Heart left ventricle (tissue), 16 donors: ENCODE results near the gene CTNNA3. TPM values are rescaled to one million over a fixed set of nuclear protein-coding genes. Genes with fewer than 3 reads are reported as not detected.

Experiments used
- ATAC-seq, 4 donors: fragments of 200-7000 bp; cut with Tn5 transposase; one replicate each; pipeline ENCODE4 v1.9.1; 2020 to 2022; ENCODE audit warnings: moderate library complexity in 4 of 4, mild to moderate bottlenecking in 3 of 4, moderate number of reproducible peaks in 1 of 4
- DNase-seq, 5 donors: peaks; one replicate each; pipeline ENCODE4 v3.0.0-alpha.2; 2020
- H3K27ac ChIP-seq, 12 donors: fragments of 200-600 bp; sonication (generic) in 4 of 12; one replicate each; pipeline versions ENCODE4 v1.5.0 to v1.8.0; 2016 to 2022; ENCODE audit warnings: mild to moderate bottlenecking in 2 of 12
- H3K27me3 ChIP-seq, 9 donors: fragments of 200-600 bp; sonication (generic) in 2 of 9; one replicate each; pipeline versions ENCODE4 v1.5.1 to v1.8.0; 2016 to 2022; ENCODE audit warnings: mild to moderate bottlenecking in 3 of 9
- H3K36me3 ChIP-seq, 9 donors: fragments of 200-600 bp; sonication (generic) in 2 of 9; one replicate each; pipeline versions ENCODE4 v1.5.0 to v1.8.0; 2018 to 2022; ENCODE audit warnings: mild to moderate bottlenecking in 2 of 9
- H3K4me1 ChIP-seq, 12 donors: fragments of 200-600 bp; sonication (generic) in 4 of 12; one replicate each; pipeline versions ENCODE4 v1.5.0 to v1.8.0; 2016 to 2022; ENCODE audit warnings: mild to moderate bottlenecking in 3 of 12
- H3K4me3 ChIP-seq, 12 donors: fragments of 200-600 bp; sonication (generic) in 4 of 12; one replicate each; pipeline versions ENCODE4 v1.5.0 to v1.8.0; 2017 to 2022; ENCODE audit warnings: mild to moderate bottlenecking in 9 of 12, moderate library complexity in 4 of 12
- H3K9me3 ChIP-seq, 12 donors: fragments of 200-600 bp; sonication (generic) in 4 of 12; one replicate each; pipeline versions ENCODE4 v1.5.0 to v1.8.0; 2016 to 2022; ENCODE audit warnings: mild to moderate bottlenecking in 1 of 12
- CTCF ChIP-seq, 12 donors: fragments of 200-600 bp; sonication (generic) in 4 of 12; IDR thresholded peaks; one replicate each; pipeline versions ENCODE4 v1.5.0 to v1.8.0; 2018 to 2022; ENCODE audit warnings: antibody characterized with exemption in 12 of 12, mild to moderate bottlenecking in 5 of 12
- POLR2A ChIP-seq, 2 donors: fragments of 450-650 bp; IDR thresholded peaks; one replicate each; pipeline ENCODE4 v1.6.1; 2017; ENCODE audit warnings: antibody characterized with exemption in 2 of 2, mild to moderate bottlenecking in 2 of 2, moderate library complexity in 2 of 2
- WGBS, 4 donors: extraction: QIAGEN DNeasy Blood & Tissue Kit in 2 of 4; methylation state at CpG; one replicate each; pipeline versions ENCODE4 v1.1.5 to v1.1.7; 2013 to 2018; 5-methylcytosine and 5-hydroxymethylcytosine counted together
- intact Hi-C, 10 donors: fragments of 100-400 bp; cut with DNase I; formaldehyde crosslinking; loops; one replicate each; pipeline versions ENCODE4 v1.11.1 to v1.14.2; 2022
- polyA plus RNA-seq, 2 donors: library from polyadenylated mRNA; stranded (reverse); fragments of 200-250 nt; gene quantifications; one replicate each; pipeline ENCODE4 v1.2.3, GENCODE V29; 2013
- total RNA-seq, 9 donors: library from RNA; depleted of rRNA in 2 of 9; stranded (reverse); fragments of >200 nt in 2 of 9; fragmentation: NEBNext Ultra II Directional in 3 of 9; extraction: Animal tissue kit (Norgen Biotek cat#: 25700) in 3 of 9; gene quantifications; one replicate each; pipeline versions ENCODE4 v1.1.0 to v1.2.4, GENCODE V29; 2016 to 2023
- donor health status: ischemic (EF 13 %, LVEDD 7.1; RV severe dilation, severe dysfunction).
- donor health status: healthy with polysubstance abuse.
- donor health status: DM: no; HTN: yes; CAD: no.
- donor health status: DM: no; HTN: no; CAD: no.
- donor health status: ischemic (EF 25% LVEDD 6.9; RV normal size, moderate dysfunction).
- donor health status: ischemic (EF 25% LVEDD 5.7; RV mildly dilated, moderate dysfunction).
- donor health status: healthy.
- donor health status: DM: yes; HTN: yes; CAD: no.
- donor health status: ischemic (EF 35%, LVEDD 5.7; RV mildly dilated, moderate dysfunction).
- donor health status: nonischemic (EF 11% LVEDD 7.7; RV severe dilation, severe dysfunction).
- donor health status: DM: yes; HTN: yes; CAD: no.
- donor health status: PGD.
- donor health status: ischemic (EF 29% LVEDD 5.4; RV normal size, mild dysfunction).
- donor health status: nonischemic (EF 23%, LVEDD 6.1; RV moderate dilation, normal function).

CTNNA3 gene
- total and polyA plus RNA-seq, 11 donors = 4.8 to 200 (median 99.0) TPM

DNA sequence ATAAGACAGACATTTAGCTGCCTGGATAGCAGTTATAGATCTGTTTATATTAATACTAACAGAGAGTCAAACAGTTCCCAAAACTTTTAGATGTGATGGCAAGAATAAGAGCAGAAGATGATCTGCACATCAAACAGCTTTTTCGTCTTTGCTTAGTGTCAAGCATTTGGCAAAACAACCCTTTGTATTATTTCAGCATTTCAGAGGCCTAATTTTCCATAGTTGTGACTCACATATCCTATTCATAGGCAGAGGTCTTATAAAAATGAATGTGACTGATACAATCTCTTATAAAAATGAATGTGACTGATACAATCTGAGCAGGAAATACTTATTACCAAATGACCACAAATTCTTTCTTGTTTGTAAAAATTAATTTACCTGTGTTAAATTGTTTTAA lies 699.0 kb downstream of the CTNNA3 start:
- no peak for DNase-seq
- Histone ChIP-seq H3K9me3 (no peaks in the 10 kb centered on the region), H3K27ac (no peak overlapping the region), H3K4me3 (no peak overlapping the region), H3K36me3 (no peaks in the 10 kb centered on the region), H3K4me1 (peaks cover 0 to 4% (median 0%) of the 10 kb centered on the region in 12 donors), H3K27me3 (no peaks in the 10 kb centered on the region)
- intact Hi-C loops = no loop called here
- 50 to 81% (median 65%) methylated on average over 1 of the region's 1 CpG for whole genome bisulfite sequencing, 4 donors
- ATAC-seq = no peak
- TF ChIP-seq CTCF (IDR thresholded peaks at IDR 0.05) (no peak), POLR2A (IDR thresholded peaks at IDR 0.05) (no peak)

- peaks cover 0 to 4% (median 0%) of the 10 kb centered on the region in 12 donors for H3K4me1 ChIP-seq
- no peak for DNase-seq
- no peak for ATAC-seq
- no peaks in the 10 kb centered on the region for H3K36me3 ChIP-seq
- intact Hi-C loops = no loop called here
- H3K27ac ChIP-seq = no peak overlapping the region
- 72 to 81% (median 80%) methylated on average over 1 of the region's 1 CpG for WGBS, 4 donors
- no peaks in the 10 kb centered on the region for H3K9me3 ChIP-seq
- H3K4me3 ChIP-seq = no peak overlapping the region
- no peaks in the 10 kb centered on the region for H3K27me3 ChIP-seq
- no peak for TF ChIP-seq CTCF (IDR thresholded peaks at IDR 0.05)
- TF ChIP-seq POLR2A (IDR thresholded peaks at IDR 0.05) = no peak
Measured at GRCh38 chr10:66990143-66990830, 705.7 kb downstream of the CTNNA3 start.

GRCh38 chr10:66983475-66983818 lies 712.5 kb downstream of the CTNNA3 start:
- Histone ChIP-seq H3K36me3 (no peaks in the 10 kb centered on the region), H3K27ac (no peak overlapping the region), H3K9me3 (no peaks in the 10 kb centered on the region), H3K27me3 (no peaks in the 10 kb centered on the region), H3K4me3 (no peak overlapping the region), H3K4me1 (peaks cover 0 to 7% (median 0%) of the 10 kb centered on the region in 12 donors)
- no peak for DNase-seq
- ATAC-seq = no peak
- no peak for TF ChIP-seq CTCF (IDR thresholded peaks at IDR 0.05)
- no peak for TF ChIP-seq POLR2A (IDR thresholded peaks at IDR 0.05)
- intact Hi-C loops = no loop called here

DNA sequence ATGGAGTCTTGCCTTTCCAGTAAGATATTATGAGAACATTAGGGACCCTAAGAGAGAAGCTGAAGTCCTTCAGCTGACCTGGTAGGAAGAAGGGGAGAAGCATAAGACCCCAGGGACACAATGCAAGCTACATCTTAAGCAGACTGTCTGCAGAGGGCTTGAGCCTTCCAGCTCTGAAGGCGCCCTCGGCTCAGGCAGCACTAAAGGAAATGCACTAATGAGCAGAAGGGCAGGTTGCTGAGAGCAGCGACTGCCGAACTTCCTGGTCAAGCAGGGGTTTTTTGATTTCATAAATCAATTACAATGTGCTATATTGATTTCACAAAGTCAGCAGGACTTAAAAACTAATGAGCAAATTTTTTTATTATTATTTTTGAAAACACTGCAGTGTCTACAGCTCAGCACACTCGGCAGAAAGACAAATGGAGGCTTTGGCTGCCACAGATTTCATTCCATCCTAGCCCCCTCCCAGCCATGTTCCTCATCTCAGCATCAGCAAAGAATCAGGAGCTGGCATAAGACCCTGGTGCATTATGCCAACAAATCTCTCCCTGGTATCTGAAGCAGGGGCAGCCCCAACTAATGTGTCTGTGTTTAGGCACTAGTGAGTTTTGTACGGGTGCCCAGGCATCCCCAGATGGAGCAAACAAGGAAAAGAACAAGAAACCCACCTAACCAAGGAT lies 713.1 kb downstream of the CTNNA3 start:
- TF ChIP-seq POLR2A (IDR thresholded peaks at IDR 0.05) = no peak
- TF ChIP-seq CTCF (IDR thresholded peaks at IDR 0.05) = no peak
- DNase-seq = no peak
- intact Hi-C loops = no loop called here
- no peak overlapping the region for H3K4me3 ChIP-seq
- no peaks in the 10 kb centered on the region for H3K9me3 ChIP-seq
- 54 to 62% (median 55%) methylated on average over 6 of the region's 6 CpGs for WGBS, 4 donors
- H3K4me1 ChIP-seq = peaks cover 0 to 7% (median 0%) of the 10 kb centered on the region in 12 donors
- H3K27me3 ChIP-seq = no peaks in the 10 kb centered on the region
- H3K27ac ChIP-seq = no peak overlapping the region
- ATAC-seq = no peak
- no peaks in the 10 kb centered on the region for H3K36me3 ChIP-seq
